GM10248 (cell line): ENCODE data around the gene GLTPD2.

Source experiments
- CTCF ChIA-PET: fragments of 300-600 bp; sonication (Branson Sonifier 250); formaldehyde crosslinking; extraction: SDS; loops from one replicate; lab custom pipeline; 2021; ENCODE audit warnings: antibody characterized with exemption; lab: Yijun Ruan, JAX
- POLR2A ChIA-PET: fragments of 350-650 bp; sonication (Branson Sonifier 250); formaldehyde crosslinking; extraction: SDS; loops from one replicate; lab custom pipeline; 2020; ENCODE audit warnings: antibody characterized with exemption; lab: Yijun Ruan, JAX
- DNase-seq: peaks from one replicate; pipeline ENCODE4 v3.0.0; 2012; ENCODE audit errors: extremely low spot score
- TF ChIP-seq, protein P1 (sequence below): IDR thresholded peaks from 2 replicates; pipeline ENCODE4 v1.5.1; 2012; ENCODE audit warnings: mild to moderate bottlenecking, low read depth; ENCODE audit errors: extremely low read depth, missing control alignments, control extremely low read depth

Gene GLTPD2

DNA sequence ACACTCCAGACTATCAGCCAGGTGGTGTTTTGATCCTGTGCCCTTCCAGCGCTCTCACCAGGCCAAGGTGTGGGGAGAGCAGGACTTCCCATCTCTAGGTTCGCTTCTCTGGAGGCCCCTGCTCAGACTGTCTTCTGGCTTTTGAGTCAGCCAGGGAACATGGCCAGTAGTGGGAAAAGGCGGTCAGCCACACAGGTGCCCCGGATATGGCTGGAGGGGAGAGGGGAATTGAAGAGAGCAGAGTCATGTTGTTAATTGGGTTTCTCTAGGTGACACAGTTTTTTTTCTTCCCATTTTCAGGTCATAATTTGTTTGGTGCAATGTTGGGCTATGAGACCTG, 45.9 kb downstream of the GLTPD2 start:
- POLR2A ChIA-PET, result no interaction called here
- CTCF ChIA-PET, result interaction anchor here (1.8 kb wide), 1 partner anchor 44 kb away, joined by 6 read pairs; no protein-coding TSS in a partner anchor
- TF ChIP-seq, protein P1, sequence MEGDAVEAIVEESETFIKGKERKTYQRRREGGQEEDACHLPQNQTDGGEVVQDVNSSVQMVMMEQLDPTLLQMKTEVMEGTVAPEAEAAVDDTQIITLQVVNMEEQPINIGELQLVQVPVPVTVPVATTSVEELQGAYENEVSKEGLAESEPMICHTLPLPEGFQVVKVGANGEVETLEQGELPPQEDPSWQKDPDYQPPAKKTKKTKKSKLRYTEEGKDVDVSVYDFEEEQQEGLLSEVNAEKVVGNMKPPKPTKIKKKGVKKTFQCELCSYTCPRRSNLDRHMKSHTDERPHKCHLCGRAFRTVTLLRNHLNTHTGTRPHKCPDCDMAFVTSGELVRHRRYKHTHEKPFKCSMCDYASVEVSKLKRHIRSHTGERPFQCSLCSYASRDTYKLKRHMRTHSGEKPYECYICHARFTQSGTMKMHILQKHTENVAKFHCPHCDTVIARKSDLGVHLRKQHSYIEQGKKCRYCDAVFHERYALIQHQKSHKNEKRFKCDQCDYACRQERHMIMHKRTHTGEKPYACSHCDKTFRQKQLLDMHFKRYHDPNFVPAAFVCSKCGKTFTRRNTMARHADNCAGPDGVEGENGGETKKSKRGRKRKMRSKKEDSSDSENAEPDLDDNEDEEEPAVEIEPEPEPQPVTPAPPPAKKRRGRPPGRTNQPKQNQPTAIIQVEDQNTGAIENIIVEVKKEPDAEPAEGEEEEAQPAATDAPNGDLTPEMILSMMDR, result no peak
- DNase-seq, result no peak

- no peak for DNase-seq
- CTCF ChIA-PET, result interaction anchor here (1.4 kb wide), 1 partner anchor 30 kb away, joined by 3 read pairs; no protein-coding TSS in a partner anchor
- TF ChIP-seq, protein P1, result no peak
- POLR2A ChIA-PET, result no interaction called here
These were observed 47.5 kb downstream of the GLTPD2 start for GRCh38 chr17:4836221-4836620.

DNA sequence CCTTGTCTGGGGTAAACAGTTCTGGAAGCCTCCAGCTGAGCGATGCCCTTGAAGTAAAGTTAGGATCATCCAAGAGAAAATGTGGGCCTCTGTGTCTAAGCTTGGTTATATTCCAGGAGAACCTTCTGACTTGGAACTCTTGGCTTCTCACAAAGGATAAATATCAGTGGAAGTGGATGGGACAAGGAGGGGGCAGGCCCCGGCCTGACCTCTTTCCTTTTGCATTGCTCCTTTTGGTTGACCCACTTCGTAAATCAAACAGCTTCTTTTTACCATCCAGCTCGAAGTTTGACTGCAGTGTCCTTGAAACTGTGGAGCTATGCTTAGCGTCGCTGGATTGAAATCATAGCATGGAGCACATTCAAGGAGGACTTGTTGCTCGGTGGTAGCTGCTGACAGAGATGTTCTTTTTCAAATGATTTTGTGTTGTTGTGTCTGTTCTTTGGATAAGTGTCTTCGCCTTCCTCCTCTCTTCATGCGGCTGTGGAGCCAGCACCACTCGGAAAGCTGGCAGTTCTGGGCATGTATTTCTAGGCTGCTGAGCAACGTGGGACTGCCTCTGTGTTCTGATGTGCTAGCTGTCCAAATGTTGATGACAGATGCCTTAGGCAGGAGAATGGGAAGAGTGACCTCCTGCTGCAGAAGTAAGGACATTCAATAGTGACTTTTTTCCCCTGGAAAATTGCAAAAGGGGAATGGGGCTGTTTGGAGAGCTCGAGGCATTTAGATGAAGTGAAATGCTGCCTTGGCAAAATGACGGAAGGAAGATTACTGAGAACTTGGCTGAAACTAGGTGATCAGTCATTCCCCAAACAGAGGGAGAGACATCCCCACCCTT, 48.9 kb downstream of the GLTPD2 start:
- TF ChIP-seq, protein P1, result no peak
- DNase-seq, result no peak
- CTCF ChIA-PET, result interaction anchor here (1.0 to 1.7 kb wide), 3 partner anchors 38 to 48 kb away, joined by 3 to 5 read pairs (median 4); no protein-coding TSS in a partner anchor
- POLR2A ChIA-PET, result no interaction called here

GRCh38 chr17:4838309-4838785, 49.6 kb downstream of the GLTPD2 start:
- DNase-seq, result no peak
- CTCF ChIA-PET, result interaction anchor here (1.0 to 1.7 kb wide), 3 partner anchors 39 to 48 kb away, joined by 3 to 5 read pairs (median 4); no protein-coding TSS in a partner anchor
- POLR2A ChIA-PET, result no interaction called here
- TF ChIP-seq, protein P1, result no peak

- POLR2A ChIA-PET, result no interaction called here
- no peak for DNase-seq
- CTCF ChIA-PET, result interaction anchor here (1.0 to 1.9 kb wide), 2 partner anchors 11 to 43 kb away, joined by 4 read pairs; no protein-coding TSS in a partner anchor
- TF ChIP-seq, protein P1, result no peak
These were observed 50.5 kb downstream of the GLTPD2 start for GRCh38 chr17:4839221-4839620.
